Measurements from ENCODE around the gene DGKZ. TPM values are rescaled to one million over a fixed set of nuclear protein-coding genes. Genes with fewer than 3 reads are reported as not detected.

DGKZ gene
- total RNA-seq, 1 donor from 2014 or later, result 12.5 TPM

DNA sequence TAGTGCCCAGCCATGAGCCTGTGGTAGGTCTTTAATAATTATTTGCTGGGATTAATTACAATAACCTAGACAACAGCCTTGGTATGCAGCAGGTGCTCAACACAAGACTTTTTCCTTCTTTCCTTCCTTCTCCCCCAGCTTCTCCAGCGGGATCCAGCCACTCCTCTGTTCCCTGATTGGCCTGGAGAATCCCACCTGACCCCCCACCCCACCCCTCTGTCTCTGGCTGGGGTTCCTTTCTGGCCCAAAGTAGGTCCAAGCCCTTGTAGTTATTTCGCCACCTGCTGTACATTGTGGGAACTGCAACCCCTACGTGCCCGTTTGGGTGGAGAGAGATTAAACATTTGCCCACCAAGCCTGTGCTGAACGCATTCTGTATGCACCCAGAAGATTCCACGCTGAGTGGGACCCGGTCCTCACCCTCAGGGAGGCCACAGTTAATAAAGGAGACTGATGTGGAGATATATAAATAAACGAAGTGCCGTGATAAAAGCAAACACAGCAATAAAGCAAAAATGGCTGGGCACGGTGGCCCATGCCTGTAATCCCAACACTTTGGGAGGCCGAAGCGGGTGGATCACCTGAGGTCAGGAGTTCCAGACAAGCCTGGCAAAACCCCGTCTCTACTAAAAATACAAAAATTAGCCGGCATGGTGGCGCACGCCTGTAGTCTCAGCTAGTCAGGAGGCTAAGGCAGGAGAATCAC lies 32.1 kb upstream of the DGKZ start:
- Histone ChIP-seq H3K4me3 (no peak overlapping the region), H3K9ac (no peak overlapping the region), H3K9me3 (ENCODE audit: low read depth) (no peaks in the 10 kb centered on the region), H3K4me2 (no peak overlapping the region), H3K79me2 (ENCODE audit: low read depth) (no peaks in the 10 kb centered on the region), H3K36me3 (no peaks in the 10 kb centered on the region), H3K4me1 (no peaks in the 10 kb centered on the region), H3K27me3 (no peaks in the 10 kb centered on the region), H3F3A (ENCODE audit: low read depth) (no peaks in the 10 kb centered on the region), H3K27ac (no peak overlapping the region), H2AFZ (replicated peaks) (no peak overlapping the region), H4K20me1 (ENCODE audit: low read depth) (no peaks in the 10 kb centered on the region)
- H3K27me3 Mint-ChIP-seq (ENCODE audit: insufficient read depth, low read depth), result peaks cover 7% of the 10 kb centered on the region
- no peak for TF ChIP-seq EZH2 (IDR thresholded peaks at IDR 0.05)
- TF ChIP-seq, protein P1, sequence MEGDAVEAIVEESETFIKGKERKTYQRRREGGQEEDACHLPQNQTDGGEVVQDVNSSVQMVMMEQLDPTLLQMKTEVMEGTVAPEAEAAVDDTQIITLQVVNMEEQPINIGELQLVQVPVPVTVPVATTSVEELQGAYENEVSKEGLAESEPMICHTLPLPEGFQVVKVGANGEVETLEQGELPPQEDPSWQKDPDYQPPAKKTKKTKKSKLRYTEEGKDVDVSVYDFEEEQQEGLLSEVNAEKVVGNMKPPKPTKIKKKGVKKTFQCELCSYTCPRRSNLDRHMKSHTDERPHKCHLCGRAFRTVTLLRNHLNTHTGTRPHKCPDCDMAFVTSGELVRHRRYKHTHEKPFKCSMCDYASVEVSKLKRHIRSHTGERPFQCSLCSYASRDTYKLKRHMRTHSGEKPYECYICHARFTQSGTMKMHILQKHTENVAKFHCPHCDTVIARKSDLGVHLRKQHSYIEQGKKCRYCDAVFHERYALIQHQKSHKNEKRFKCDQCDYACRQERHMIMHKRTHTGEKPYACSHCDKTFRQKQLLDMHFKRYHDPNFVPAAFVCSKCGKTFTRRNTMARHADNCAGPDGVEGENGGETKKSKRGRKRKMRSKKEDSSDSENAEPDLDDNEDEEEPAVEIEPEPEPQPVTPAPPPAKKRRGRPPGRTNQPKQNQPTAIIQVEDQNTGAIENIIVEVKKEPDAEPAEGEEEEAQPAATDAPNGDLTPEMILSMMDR (IDR thresholded peaks at IDR 0.05), result peak; percentile 98
- TF ChIP-seq EZH2phosphoT487 (IDR thresholded peaks at IDR 0.05), result no peak
- H3K9me3 Mint-ChIP-seq, result no peaks in the 10 kb centered on the region
- H3K36me3 Mint-ChIP-seq, result no peaks in the 10 kb centered on the region
- peak; percentile 86 for DNase-seq (ENCODE audit: low spot score)
- peaks cover 13% of the 10 kb centered on the region for H3K4me1 Mint-ChIP-seq
- peak overlapping the region; percentile 88 for H3K27ac Mint-ChIP-seq
- peak overlapping the region; percentile 43 for H3K4me3 Mint-ChIP-seq

DNA sequence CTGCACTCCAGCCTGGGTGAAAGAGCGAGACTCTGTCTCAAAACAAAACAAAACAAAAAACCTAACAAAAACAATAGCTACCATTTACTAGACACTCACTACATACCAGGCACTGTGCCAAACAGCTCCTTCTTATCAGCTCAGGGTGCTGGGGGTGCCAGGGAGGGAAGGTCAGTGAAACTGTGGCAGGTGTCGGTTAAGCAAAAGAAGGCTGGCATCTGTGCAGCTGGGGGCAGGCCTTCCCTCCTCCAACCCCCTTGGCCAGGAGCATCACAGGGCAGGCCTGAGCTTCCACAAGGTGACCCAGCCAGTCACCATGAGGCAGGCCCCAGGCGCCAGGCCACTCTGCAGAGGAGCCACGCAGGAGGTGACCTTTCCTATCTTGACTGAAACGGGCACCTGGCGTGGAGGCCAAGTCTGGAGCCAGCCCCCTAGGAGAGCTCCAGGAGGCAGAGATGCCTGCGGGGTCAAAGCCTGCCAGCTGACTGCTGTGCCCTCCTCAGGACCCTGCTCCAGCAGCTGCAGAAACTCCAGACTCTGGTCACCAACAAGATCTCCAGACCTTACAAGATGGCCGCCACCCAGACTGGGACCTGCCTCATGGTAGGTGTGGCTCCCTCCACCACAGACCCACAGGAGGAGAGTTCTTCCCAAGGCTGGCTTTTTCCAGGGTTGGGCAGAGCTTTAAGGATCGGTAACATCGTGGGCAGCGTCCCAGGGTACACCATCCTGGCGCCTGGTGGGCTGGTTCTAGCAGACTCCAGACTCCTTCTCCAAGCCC lies 31.3 kb upstream of the DGKZ start:
- Mint-ChIP-seq H3K4me3 (no peak overlapping the region), H3K9me3 (no peaks in the 10 kb centered on the region), H3K4me1 (peaks cover 13% of the 10 kb centered on the region), H3K36me3 (no peaks in the 10 kb centered on the region), H3K27ac (no peak overlapping the region), H3K27me3 (ENCODE audit: insufficient read depth, low read depth) (peaks cover 7% of the 10 kb centered on the region)
- H3K4me2 ChIP-seq, result no peak overlapping the region
- H3K79me2 ChIP-seq (ENCODE audit: low read depth), result no peaks in the 10 kb centered on the region
- no peaks in the 10 kb centered on the region for H3K27me3 ChIP-seq
- DNase-seq (ENCODE audit: low spot score), result no peak
- no peak overlapping the region for H2AFZ ChIP-seq (replicated peaks)
- H3F3A ChIP-seq (ENCODE audit: low read depth), result no peaks in the 10 kb centered on the region
- H3K4me3 ChIP-seq, result no peak overlapping the region
- H4K20me1 ChIP-seq (ENCODE audit: low read depth), result no peaks in the 10 kb centered on the region
- H3K9ac ChIP-seq, result no peak overlapping the region
- H3K4me1 ChIP-seq, result no peaks in the 10 kb centered on the region
- H3K9me3 ChIP-seq (ENCODE audit: low read depth), result no peaks in the 10 kb centered on the region
- TF ChIP-seq EZH2 (IDR thresholded peaks at IDR 0.05) (no peak), EZH2phosphoT487 (IDR thresholded peaks at IDR 0.05) (no peak)
- TF ChIP-seq, protein P1 (IDR thresholded peaks at IDR 0.05), result no peak
- H3K36me3 ChIP-seq, result no peaks in the 10 kb centered on the region
- H3K27ac ChIP-seq, result no peak overlapping the region

DNA sequence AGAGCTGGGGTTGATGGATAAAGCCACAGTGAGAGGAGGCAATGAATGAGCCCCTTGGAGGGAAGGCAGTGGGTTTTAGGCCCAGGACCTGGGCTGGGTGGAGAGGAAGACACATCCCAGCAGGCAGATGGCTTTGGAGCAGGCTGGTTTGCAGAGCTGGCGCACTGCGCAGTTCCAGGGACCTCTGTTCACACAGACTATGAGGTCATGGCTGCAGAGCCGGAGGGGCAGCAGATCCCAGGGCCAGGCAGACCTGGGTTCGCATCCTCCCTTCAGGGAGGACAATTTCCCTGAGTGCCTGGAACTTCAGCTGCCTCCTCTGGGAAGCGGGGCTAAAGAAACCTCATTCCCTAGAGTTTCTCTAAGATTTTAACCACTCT lies 28.2 kb upstream of the DGKZ start:
- Histone ChIP-seq H3K4me2 (no peak overlapping the region), H3K4me3 (no peak overlapping the region), H4K20me1 (ENCODE audit: low read depth) (no peaks in the 10 kb centered on the region), H2AFZ (replicated peaks) (no peak overlapping the region), H3K79me2 (ENCODE audit: low read depth) (no peaks in the 10 kb centered on the region), H3K36me3 (no peaks in the 10 kb centered on the region), H3K4me1 (no peaks in the 10 kb centered on the region), H3K27ac (no peak overlapping the region), H3F3A (ENCODE audit: low read depth) (peaks cover 5% of the 10 kb centered on the region), H3K9me3 (ENCODE audit: low read depth) (no peaks in the 10 kb centered on the region), H3K9ac (no peak overlapping the region), H3K27me3 (no peaks in the 10 kb centered on the region)
- H3K27ac Mint-ChIP-seq, result peak overlapping the region; percentile 29
- TF ChIP-seq, protein P1 (IDR thresholded peaks at IDR 0.05), result no peak
- TF ChIP-seq EZH2 (IDR thresholded peaks at IDR 0.05) (no peak), EZH2phosphoT487 (IDR thresholded peaks at IDR 0.05) (no peak)
- DNase-seq (ENCODE audit: low spot score), result no peak
- H3K36me3 Mint-ChIP-seq, result no peaks in the 10 kb centered on the region
- peaks cover 13% of the 10 kb centered on the region for H3K4me1 Mint-ChIP-seq
- H3K27me3 Mint-ChIP-seq (ENCODE audit: insufficient read depth, low read depth), result peaks cover 7% of the 10 kb centered on the region
- H3K9me3 Mint-ChIP-seq, result no peaks in the 10 kb centered on the region
- H3K4me3 Mint-ChIP-seq, result no peak overlapping the region

All from neural progenitor cell (in vitro differentiated cells).